ENCODE results near the gene HLF.

HLF gene

DNA sequence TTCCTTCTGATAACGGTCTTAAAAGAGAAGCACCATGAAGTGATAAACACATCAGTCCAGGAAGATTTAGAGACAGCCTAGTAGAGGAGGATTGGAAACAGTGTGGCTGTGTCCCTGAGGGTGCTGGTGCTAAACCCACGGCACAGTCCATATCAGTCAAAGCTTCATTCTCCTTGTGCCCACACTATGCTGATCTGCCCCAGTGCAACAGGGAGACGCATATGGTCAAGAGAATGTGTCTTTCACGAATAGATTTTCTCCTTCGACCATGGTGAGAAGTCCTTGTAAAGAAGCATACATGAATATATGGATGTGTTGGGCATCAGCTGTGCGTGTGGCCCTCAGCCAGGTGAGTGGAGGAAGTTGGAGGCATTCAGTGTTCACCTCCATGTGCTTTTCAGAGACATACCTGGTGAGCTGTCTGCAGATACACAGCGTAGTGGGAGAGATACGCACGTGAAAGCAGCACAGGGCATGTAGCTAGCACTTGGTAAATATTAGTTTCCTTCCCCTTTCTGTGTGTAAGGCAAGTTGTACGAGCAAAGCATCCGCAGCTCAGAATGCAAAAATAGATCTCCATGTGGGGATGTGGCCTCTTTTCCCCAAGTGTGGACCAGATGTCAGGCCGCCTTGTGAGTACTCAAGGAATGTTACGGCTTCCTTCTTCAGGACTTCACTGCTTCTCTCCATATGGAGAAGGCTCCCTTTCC is 29.4 kb downstream of the HLF start:
- peak; percentile 10 for DNase-seq

DNA sequence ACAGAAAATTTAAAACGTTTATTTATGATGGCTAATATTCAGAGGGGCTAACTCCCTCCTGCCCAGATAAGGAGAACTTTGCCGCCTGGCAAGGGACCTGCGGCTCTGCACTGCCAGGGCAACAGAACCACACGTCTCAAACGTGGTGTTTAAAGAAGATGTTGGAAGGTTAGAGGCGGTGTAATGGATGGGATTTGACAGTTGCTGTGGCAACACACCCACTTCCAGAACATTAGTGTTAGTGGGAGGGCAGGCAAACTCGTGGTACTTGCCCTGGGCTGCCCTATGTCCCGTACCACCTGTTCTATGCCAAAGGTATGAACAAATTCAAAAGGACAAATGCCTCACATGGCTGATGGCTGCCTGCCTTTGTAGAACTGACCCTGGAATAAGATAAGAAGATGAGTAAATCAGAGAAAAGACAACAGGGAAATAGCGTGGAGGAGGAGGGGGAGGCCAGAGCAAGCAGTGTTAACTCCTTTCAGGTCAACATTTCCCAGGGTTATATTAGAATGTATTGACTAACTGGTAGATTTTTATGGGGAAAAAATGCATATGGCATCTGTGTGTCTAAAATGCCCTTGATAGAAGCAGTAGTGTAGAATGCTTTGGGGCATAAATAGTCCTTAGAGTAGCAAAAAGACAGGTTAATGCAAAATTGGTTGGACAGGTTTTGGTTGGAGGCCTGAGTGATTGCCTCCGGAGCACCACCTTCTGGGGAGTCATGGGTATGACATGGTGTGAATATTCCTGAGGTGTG is 30.8 kb downstream of the HLF start:
- DNase-seq = peak; percentile 36

DNA sequence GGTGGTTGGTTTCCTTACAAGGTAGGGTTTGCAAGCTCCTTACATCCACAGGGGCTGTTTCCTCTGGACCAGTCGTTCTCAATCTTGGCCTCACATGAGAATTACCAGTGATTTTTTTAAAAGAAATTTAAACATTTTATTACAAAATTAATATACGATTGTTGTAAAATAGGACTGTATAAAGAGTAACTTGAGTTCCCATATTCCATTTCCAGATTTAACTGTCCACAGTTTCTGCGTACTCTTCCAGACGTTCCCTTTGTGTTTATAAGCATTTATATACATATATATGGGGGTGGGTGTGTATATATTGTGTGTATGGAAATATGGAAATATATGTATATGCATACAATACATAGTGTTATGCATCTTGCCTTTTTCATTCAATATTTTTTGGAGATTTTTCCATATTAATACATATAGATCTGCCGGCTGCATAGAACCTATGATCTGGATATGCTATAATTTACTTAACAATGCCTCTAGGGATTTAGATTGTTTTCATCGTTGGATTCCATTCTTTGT is 31.5 kb downstream of the HLF start:
- no peak for DNase-seq

DNA sequence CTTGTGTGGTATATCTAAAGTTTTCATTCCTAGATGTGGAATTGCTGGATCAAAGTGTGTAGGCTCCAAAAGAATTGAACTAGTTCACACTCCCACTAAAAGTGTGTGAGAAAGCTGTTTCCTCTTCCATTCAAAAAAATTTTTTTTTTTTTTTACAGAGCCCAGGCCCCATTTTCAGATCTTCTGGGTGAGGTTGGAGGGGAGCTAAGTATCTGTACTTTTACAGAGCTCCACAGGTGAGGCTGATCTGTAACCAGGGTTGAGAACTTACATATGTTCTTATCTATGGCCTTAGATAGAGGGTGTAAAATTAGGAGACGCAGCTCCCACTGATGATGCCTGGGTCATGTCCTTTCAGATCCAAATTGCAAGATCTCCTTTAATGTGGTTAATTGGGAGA is 31.9 kb downstream of the HLF start:
- DNase-seq = no peak

DNA sequence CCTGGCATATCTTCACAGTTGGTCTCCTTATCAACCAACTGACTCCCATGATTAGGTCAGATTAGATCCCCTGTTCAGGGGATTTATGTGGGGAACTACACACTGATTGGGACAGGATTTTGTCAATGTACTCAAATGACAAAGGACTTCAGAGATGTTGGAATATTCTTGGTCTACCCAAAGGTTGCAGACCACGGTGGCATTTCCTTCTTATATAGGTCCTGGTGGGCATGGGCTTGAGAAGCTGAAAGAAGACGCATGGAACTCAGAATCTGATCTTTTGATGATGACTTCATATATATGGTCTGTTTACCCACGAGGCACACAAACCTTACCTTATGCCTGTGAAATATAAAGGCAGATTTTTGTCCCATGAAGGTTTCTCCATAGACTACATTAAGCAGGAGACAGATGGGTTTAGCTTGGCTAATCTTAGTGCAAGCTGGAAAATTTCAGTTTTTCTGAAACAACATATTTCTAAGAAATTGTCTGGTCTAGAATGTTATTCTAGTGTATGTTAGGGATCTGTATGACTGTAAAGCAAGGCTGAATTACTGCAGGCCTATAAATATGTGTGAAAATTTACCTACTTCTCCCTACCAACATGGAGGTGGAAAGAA is 33.5 kb downstream of the HLF start:
- no peak for DNase-seq

DNA sequence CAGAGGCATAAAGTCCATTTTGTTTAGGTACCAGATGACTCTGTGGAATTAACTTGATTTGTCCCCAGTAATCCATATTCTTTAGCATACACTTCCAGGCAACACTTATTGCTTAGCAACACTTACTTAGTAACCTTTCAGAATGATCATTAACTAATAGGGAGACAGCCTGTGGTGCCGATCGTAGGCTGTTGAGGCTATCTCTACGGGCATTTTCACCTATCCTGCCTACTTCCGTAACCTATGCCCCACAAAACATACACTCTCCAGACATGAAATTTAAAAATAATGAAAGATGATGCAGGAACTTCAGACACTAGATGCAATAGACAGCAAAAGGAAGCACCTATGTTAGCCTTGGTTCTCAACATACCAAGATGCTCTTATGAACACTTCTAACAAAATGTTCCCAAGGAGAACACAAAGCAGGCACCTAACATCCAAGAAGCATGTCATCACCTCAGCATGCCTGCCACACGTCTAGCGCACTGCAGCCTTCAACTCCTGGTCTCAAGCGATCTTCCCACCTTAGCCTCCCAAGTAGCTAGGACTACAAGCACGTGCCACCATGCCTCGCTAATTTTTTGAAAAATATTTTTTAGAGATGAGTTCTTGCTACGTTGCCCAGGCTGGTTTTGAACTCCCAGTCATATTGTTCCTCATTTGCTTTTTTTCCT is 34.5 kb downstream of the HLF start:
- no peak for DNase-seq

DNA sequence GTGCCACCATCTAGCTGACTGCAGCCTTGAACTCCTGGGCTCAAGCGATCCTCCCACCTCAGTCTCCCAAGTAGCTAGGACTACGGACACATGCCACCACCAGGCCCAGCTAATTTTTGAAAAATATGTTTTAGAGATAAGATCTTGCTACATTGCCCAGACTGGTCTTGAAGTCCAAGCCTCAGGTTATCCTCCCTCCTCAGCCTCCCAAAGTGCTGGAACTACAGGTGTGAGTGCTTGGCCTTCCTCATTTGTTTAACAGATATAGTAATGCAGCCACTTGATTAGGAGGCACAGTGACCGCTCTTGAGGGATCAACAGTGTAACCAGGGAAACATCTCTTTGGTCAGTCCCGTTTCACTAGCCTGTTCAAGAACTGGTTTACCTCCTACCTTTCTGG is 35.1 kb downstream of the HLF start:
- no peak for DNase-seq

DNA sequence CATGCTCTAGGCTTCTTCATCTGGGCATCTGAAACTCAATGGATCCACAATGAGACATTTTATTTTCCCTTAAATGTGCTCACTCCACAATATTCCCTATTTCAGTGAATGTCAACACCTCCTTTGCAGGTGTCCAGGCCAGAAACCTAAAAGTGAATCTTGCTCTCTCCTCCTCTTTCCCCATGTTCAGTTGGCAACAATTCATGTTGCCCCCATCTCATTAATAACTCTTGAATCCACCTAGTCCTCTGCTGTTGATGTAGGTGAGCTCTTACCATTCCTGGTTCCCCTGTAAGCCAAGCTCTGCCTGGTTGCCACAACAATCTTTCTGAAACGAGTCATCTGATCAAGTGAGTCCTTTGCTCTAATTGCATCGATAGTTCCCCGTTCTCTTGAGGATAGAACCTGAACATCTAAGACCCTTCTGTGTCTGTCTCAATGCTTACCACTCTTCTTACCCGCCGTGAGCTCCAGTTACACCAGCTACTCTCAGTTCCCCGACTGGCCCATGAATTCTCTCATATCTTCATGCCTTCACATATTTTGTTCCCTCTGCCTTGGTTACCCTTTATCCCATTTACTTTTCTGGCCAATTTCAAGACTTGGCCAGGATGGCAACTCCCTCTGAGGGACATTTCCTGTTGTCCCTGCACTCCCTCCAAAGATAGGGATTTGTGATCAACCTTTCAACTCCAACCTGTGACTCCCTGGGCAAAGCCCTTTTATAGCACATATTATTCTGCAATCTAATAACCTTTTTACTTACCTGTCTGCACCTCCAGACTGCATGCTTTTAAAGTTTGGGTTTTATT is 35.9 kb downstream of the HLF start:
- DNase-seq = no peak

DNA sequence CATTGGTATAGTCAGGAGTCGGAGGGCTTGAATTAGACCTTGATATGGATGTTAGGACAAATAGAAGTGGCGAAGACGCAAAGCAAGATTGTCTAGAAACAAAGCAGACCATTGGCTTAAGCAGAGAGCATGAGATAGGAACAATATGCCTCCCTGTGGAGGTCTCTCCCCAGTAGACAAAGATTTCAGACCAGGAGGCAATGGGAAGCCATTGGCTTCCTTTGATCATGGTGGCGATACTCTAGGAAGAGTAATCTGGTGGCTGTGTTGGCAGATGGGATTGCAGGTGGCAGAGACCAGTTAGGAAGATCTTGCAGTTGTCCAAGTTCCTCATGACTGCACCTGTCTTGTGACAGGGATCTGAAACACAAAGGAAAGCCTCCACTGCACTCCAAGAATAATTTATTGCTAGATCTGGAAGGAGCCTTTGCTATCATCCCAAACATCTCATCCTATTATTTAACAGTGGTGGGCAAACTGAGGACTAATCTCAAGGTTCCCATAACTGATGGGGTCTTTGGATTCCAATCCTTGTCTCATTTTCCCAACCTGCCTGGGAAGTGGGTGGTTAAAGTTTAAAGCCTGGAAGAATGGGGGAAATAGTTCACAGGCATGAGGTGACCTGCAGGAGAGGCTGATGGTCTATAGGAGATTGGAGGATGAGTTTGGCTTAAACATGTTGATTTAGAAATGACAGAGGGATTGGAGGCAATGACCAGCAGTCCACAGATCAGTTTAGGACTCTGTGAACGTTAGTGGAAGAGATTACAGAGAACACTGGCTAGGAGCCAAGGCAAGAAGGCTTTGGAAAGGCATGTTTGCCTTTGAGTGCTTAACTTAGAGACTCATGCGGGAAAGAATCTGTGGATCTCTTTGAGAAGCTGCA is 37.0 kb downstream of the HLF start:
- no peak for DNase-seq

DNA sequence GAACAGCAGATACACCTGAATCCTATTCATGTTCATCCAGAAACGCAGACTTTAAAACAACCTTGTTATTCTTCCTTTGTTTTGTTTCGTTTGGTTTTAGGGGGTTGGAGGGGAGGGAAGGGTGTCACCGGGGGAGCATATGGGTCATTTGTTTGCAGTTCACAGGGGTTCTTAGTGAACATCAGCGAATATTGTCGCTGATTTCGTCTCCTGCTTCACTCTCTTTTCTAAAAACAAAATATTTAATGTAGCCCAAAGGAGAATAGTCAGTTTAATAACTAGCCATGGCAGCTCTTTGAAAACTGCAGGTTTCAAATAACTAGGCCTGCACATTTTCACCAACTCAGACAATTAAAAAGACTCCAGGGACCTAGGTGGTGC is 37.6 kb downstream of the HLF start:
- DNase-seq = no peak

DNA sequence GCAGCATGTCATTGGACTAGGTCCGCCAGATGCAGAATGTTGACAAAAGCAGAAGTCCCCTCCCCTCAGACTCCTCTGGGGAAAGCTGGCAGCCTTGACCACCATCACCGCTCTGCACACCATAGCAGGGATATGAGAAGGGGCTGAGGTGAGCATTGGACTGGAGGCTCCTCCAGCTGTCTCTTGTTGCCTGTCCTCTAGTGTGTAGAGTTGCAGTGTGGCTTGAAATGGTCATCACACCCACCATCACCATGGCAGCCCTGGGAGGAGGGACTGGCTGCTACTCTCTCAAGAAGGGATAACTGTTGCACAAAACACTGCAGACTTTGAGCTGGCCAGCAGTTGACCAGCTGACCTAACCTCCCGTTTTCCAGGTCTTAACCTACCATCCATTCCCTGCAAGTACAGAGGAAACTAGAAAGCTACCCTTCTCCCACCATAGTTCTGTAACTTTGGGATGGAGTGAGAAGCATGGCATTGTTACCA is 38.3 kb downstream of the HLF start:
- DNase-seq = no peak

DNA sequence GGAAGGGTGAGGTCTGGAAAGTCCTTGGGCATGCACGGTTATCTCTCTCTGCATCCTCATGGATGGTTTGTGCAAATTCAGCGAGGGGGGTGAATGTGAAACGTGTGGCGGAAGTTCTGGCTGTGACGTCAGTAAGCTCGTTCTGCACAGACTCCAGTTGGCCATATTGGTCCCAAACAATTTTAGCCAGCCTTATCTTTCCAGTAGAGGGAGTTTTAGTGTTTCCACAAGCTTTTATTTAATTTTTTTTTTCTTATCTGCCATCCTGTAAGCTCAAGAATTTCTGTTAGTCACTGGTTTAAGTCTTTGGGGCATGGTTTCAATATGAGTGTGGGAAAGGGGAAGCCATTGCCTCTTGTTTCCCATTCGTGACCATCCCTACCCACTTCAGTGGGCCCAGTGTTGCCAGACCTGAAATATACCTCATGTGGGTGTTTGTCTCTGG is 39.0 kb downstream of the HLF start:
- peak; percentile 8 for DNase-seq

DNA sequence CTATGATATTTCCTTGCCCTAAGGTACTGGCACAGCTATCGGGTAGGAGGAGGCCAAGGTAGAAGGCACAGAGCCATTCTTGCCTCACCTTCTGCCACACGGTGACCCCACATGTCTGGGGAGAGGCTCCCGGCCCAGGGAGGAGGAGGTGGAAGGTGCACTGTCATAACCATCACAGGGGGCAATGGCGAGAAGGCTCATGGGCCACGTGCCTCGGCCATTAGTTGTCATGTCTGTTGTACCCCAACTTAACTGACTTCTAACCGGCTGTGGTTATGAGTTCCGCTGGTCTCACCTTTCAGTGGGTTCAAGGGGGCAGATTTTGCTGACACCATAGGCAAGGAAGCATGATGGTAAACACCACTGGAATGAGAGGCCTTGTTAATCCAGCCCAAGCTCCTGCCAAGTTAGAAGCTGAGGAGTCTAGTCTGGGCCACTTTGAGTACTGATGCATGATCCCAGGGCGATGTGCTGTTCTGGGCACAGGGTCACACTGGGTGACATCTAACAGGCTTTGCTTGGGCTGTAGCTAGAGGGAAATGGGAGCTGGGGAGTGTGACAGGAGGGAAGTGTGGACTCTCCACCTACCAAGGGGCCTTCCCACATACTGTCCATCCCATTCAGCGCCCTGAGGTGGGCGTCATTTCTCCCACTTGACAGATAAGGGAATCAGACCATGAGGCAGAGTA is 39.6 kb downstream of the HLF start:
- DNase-seq = no peak

DNA sequence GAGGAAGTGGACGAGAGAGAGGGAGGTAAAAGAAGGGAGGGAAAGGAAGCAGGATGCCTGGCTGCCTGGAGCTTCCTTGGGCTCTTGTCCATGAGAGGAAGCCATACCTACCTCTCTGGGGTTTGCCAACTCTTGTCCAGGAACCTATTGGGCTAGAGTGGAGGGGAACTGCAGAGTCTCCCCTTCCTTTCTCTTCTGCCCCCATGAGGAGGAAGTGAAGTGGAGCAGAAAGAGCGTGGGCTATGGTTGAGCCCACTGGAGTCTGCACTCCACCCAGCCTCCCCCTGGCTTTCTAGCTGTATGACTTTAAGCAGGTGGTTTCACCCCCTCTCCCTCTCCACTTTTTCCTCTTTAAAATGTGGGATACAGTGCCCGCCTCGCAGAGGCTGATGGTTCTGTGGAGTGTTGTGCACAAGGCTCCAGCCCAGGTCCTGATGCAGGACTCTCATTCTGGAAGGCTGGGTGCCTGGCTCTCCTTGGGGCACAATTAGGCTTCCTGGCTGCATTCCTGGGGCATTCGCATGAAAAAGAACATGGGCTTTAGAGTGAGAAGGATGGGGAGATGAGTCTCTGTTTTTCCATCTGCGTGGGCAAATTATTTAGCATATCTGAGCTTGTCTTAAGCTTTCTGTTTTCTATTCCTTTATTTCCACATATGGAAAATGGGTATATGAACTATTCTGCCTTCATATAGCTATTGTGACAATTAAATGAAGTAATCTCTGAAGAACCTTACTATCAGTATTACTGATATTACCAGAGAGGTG is 40.7 kb downstream of the HLF start:
- no peak for DNase-seq

DNA sequence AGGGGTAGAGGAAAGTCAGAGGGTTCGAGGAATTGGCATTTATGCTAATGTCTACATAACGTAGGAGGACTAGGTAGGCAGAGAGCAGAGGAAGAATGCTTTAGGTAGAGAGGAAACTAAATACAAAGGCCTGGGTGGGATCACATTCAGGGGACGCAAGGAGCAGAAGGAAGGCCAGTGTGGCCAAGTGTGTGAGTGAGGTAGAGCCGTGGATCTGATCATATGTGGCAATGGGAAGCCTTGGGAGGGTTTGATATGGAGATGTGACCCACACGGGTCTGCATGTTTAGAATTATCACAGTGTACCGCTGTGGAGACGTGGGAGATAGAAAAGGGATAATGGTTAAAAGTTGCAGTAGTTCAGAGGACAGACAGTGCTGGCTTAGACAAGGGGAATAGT is 43.1 kb downstream of the HLF start:
- no peak for DNase-seq

DNA sequence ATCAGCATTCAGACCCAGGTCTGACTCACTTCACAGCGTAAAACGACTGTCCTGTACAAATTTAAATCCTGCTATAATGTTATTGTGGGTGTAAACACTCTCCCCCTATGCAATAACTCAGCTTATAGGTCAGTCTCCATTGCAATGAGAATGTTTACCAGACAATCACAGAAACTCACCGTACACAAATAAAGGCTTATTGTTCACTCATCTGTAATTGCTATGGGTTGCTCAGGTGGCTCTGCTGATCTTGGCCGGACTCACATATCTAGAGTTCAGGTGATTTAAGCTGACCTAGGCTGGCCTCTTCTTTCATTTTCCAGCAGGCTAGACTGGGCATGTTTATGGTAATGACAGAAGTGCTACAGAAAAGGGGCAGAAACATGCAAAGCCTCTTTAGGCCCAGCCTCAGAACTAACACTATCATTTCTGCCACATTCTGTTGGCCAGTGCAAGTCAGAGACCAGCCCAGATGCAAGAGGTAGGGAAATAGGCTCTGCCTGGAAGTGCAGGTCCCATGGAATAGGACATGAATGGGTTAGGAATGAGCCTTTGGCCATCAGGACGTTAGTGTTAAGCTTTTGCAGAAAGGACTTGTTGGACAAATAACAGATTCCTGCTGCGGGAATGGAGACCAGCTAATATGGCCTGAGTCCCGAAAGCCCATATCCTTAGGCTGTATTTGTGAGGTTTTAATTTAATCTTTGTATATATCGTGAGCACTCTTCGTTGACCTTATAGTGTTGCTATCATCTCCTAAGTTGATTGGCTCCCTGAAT is 44.0 kb downstream of the HLF start:
- DNase-seq = no peak

DNA sequence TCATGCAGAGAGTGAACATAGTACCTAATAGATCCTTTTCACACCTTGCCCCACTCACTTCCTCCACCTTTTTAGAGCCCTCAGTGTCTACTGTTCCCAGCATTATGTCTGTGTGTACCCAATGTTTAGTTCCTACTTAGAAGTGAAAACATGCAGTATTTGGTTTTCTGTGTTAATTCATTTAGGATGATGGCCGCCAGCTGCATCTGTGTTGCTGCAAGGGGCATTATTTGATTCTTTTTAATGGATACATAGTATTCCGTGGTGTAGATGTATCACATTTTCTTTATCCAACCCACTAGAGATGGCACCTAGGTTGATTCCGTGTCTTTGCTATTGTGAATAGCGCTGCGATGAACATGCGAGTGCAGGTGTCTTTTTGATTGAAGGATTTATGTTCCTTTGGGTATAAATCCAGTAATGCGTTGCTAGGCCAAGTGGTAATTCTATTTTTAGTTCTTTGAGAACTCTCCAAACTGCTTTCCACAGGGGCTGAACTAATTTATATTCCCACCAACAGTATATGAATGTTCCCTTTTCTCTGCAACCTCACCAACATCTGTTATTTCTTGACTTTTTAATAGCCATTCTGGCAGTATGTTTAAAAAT is 47.1 kb downstream of the HLF start:
- no peak for DNase-seq

DNA sequence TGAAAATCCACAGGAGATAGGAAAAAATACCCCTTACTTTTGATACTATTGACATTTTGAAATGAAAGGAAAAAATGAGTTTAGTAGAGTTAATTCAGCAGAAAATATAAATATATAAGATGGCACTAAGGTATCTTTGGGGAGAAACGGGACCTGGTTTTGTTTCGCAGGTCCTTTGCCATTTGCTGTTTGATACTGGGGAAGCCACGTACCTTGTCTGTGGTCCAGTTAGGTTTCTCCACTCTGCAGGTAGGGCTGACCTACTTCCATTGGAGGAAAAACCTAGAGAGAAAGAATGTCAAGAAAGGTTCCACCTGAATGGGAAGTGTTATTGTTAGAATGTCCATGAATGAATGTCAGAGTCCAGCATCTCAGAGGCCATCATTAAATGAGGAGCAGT is 48.1 kb downstream of the HLF start:
- DNase-seq = no peak

Data from fibroblast of skin of right biceps (primary cell).